Esophagus squamous epithelium (tissue), 4 donors: Measurements from ENCODE around the gene GSK3A.

Experiments used
- CTCF ChIP-seq, 6 experiments: fragments of 450-650 bp in 4 of 6; fragments of 200-600 bp in 2 of 6; sonication (generic) in 2 of 6; IDR thresholded peaks; one replicate each; pipeline ENCODE4 v1.5.1; 2016 to 2019; ENCODE audit warnings: antibody characterized with exemption in 6 of 6, mild to moderate bottlenecking in 4 of 6, moderate library complexity in 4 of 6
- POLR2A ChIP-seq, 4 donors: fragments of 450-650 bp; IDR thresholded peaks; one replicate each; pipeline ENCODE4 v1.6.1; 2017; ENCODE audit warnings: antibody characterized with exemption in 4 of 4, mild to moderate bottlenecking in 4 of 4, moderate library complexity in 3 of 4

GRCh38 chr19:42285541-42285941 is 43.1 kb upstream of the GSK3A start:
- TF ChIP-seq POLR2A (IDR thresholded peaks at IDR 0.05) (no peak), CTCF (IDR thresholded peaks at IDR 0.05) (no peak)
